ENCODE data around the gene FBXL4. TPM values are rescaled to one million over a fixed set of nuclear protein-coding genes. Genes with fewer than 3 reads are reported as not detected.

Gene FBXL4
- total RNA-seq, 6 experiments from 2014 or later, result 7.2 to 13.2 (median 11.3) TPM

- H3K4me3 ChIP-seq, result no peak overlapping the region
- H3K4me1 ChIP-seq, result peaks cover 0 to 48% (median 8%) of the 10 kb centered on the region in 4 donors
- DNase-seq (no peak), ATAC-seq (no peak)
- H3K36me3 ChIP-seq, result no peaks in the 10 kb centered on the region
- TF ChIP-seq CTCF (IDR thresholded peaks at IDR 0.05), result no peak
- no peak for TF ChIP-seq POLR2A (IDR thresholded peaks at IDR 0.05)
- H3K9me3 ChIP-seq, result no peaks in the 10 kb centered on the region
- peaks cover 6 to 66% of the 10 kb centered on the region in 2 donors for H3K27me3 ChIP-seq
- no peak overlapping the region for H3K27ac ChIP-seq
- intact Hi-C loops (cut with DNase I), result no loop called here
- WGBS (ENCODE audit: insufficient coverage, low coverage, low lambda C conversion rate, missing lambda C conversion rate), result 1% methylated on average over 13 of the region's 58 CpGs
These were observed 116.4 kb downstream of the FBXL4 start for GRCh38 chr6:98831057-98831958.

GRCh38 chr6:98830146-98830545 is 117.6 kb downstream of the FBXL4 start:
- ATAC-seq, result no peak
- Histone ChIP-seq H3K27ac (no peak overlapping the region), H3K27me3 (peaks cover 6 to 65% of the 10 kb centered on the region in 2 donors), H3K36me3 (no peaks in the 10 kb centered on the region), H3K9me3 (no peaks in the 10 kb centered on the region), H3K4me3 (no peak overlapping the region), H3K4me1 (peaks cover 0 to 40% (median 8%) of the 10 kb centered on the region in 4 donors)
- DNase-seq, result no peak
- 7% methylated on average over 2 of the region's 2 CpGs for WGBS (ENCODE audit: insufficient coverage, low coverage, low lambda C conversion rate, missing lambda C conversion rate)
- intact Hi-C loops (cut with DNase I), result no loop called here
- no peak for TF ChIP-seq CTCF (IDR thresholded peaks at IDR 0.05)
- no peak for TF ChIP-seq POLR2A (IDR thresholded peaks at IDR 0.05)

GRCh38 chr6:98828941-98829411 is 118.8 kb downstream of the FBXL4 start:
- H3K9me3 ChIP-seq, result no peaks in the 10 kb centered on the region
- H3K4me3 ChIP-seq, result no peak overlapping the region
- H3K27ac ChIP-seq, result no peak overlapping the region
- H3K36me3 ChIP-seq, result no peaks in the 10 kb centered on the region
- peaks cover 6 to 68% of the 10 kb centered on the region in 2 donors for H3K27me3 ChIP-seq
- WGBS (ENCODE audit: insufficient coverage, low coverage, low lambda C conversion rate, missing lambda C conversion rate), result 5% methylated on average over 14 of the region's 14 CpGs
- no peak for TF ChIP-seq POLR2A (IDR thresholded peaks at IDR 0.05)
- no peak for ATAC-seq
- peaks cover 0 to 39% (median 8%) of the 10 kb centered on the region in 4 donors for H3K4me1 ChIP-seq
- no peak for DNase-seq
- intact Hi-C loops (cut with DNase I), result no loop called here

- DNase-seq (no peak), ATAC-seq (no peak)
- H3K4me1 ChIP-seq, result peaks cover 0 to 32% (median 6%) of the 10 kb centered on the region in 4 donors
- H3K27me3 ChIP-seq, result peaks cover 6 to 64% of the 10 kb centered on the region in 2 donors
- no peaks in the 10 kb centered on the region for H3K36me3 ChIP-seq
- no peak overlapping the region for H3K27ac ChIP-seq
- no peaks in the 10 kb centered on the region for H3K9me3 ChIP-seq
- intact Hi-C loops (cut with DNase I), result no loop called here
- H3K4me3 ChIP-seq, result no peak overlapping the region
- TF ChIP-seq CTCF (IDR thresholded peaks at IDR 0.05) (no peak), POLR2A (IDR thresholded peaks at IDR 0.05) (no peak)
- WGBS (ENCODE audit: insufficient coverage, low coverage, low lambda C conversion rate, missing lambda C conversion rate), result 9% methylated on average over 12 of the region's 12 CpGs
These were observed 119.4 kb downstream of the FBXL4 start for GRCh38 chr6:98828211-98828788.
